GM21529 (cell line): ENCODE measurements around the gene PPFIA4.

Experiments
- ATAC-seq: cut with Tn5 transposase; IDR thresholded peaks from one replicate; pipeline ENCODE4 v1.9.1; 2021; ENCODE audit not compliant: unreplicated experiment

PPFIA4 gene

DNA sequence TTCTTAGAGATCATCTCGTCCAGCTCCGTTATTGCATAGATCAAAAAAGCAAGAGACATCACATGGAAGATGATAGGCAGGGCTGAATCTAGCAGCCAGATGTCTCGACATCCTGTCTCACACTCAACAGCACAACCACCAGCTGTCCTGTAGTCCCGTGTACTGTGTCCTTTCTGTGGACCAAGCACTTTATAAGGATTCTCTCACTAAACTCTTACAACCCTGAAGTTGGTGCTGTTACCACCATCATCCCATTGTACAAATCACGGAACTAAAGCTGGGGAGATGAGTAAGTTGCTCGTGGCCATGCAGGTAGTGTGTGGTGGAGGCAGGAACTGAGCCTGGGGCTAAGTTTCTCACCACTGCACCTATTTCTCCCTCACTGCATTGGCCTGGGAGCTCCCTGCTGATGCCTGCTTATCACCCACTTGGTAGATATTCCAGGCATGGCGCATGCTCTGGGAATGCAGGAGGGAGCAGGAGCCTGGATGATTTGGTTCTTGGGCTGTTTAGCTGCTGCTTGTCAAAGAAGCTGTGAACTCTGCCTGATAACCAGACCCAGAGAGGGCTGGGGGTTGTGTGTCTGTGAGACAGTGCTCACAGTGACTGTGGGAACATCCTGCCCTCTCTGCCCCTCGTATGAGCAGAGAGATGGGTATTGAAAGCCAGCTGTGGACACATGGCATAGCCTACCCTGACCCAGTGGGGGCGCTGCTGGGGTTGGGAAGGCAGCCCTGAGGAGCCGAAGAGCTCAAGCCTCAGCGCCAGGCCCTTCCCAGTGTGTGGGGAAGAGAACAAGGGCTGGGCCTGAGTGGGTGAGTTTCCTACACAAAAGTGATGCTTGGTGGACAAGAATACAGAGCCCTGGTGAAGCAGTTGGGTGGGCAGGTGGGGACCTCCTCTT, 13.6 kb downstream of the PPFIA4 start:
- ATAC-seq, result no peak

DNA sequence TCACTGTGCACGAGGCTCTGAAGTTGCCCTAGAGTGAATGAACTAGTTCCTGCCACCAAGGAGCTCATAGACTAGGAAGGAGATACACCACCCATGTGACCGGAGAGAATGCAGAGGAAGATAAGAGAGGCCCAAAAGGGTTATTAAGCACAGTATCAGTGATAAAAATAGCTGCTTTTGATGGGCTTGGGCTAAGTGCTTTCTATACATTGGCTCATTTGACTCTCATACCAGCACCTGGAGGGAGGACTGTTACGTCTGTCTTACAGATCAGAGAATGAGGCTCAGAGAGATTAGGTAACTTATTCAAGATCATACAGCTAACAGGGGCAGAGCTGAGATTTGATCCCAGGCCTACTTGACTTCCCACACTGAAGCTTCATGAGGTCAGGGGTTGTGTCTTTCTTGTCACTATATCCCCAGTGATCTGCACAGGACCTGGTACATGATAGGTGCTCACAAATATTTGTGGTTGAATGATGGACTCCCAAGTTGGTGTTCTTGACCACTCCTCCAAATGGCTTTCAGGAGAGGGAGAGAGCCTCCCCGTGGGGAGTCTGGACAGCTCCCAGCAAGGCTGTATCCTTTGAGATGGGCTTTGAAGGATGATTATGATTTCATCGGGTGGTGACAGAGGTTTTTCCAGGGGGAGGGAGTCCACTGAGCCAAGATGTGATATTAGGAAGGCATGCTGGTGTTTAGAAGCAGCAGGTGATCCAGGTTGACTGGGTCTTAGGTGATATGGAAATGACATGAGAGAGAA, 14.4 kb downstream of the PPFIA4 start:
- no peak for ATAC-seq

DNA sequence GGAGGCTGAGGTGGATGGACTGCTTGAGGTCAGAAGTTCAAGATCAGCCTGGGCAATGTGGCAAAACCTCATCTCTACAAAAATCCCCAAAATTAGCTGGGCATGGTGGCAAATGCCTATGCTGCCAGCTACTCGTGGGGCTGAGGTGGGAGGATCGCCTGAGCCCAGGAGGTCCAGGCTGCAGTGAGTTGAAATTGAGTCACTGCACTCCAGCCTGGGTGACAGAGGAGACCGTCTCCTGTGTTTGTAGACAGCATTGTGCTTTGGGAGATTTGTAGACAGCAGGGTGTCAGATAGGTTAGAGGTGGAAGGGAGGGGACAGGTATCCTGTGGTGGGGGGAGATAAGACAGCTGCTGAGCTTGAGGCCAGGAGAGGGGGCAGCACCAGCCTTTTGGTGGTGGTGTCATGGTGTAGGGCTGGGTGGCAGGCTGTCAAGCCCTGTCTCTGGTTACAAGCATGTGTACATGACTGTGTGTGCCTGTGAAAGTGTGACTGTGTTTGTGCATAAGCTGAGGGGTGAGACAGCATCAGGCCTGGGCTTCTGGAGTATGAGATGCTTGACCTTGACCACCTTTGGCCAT, 15.2 kb downstream of the PPFIA4 start:
- no peak for ATAC-seq

DNA sequence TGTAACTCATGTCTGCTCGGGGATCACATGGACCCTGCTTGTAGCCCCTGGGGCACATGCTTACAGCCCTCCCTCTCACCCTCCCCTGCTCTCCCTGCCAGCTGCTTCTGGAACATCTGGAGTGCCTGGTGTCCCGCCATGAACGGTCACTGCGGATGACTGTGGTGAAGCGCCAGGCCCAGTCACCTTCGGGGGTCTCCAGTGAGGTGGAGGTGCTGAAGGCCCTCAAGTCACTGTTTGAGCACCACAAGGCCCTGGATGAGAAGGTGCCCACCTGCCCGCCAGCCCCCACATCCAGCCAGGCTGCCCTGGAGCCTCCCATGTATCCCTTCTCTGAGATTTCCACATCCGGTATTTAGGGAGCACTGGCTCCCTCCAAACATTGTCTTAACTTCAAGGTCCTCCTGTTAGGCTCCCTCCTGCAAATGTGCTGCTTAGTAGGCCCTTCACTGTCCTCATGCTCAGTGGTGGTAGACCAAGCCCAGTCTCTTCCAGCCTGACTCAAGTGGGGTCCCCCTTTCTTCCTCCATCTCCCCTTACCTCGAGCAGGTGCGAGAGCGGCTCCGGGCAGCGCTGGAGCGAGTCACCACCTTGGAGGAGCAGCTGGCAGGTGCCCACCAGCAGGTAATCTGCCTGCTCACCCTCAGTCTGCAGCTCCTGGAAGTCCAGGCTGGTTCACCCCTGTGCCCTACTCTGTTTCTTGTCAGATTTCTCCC, 17.7 kb downstream of the PPFIA4 start:
- no peak for ATAC-seq

DNA sequence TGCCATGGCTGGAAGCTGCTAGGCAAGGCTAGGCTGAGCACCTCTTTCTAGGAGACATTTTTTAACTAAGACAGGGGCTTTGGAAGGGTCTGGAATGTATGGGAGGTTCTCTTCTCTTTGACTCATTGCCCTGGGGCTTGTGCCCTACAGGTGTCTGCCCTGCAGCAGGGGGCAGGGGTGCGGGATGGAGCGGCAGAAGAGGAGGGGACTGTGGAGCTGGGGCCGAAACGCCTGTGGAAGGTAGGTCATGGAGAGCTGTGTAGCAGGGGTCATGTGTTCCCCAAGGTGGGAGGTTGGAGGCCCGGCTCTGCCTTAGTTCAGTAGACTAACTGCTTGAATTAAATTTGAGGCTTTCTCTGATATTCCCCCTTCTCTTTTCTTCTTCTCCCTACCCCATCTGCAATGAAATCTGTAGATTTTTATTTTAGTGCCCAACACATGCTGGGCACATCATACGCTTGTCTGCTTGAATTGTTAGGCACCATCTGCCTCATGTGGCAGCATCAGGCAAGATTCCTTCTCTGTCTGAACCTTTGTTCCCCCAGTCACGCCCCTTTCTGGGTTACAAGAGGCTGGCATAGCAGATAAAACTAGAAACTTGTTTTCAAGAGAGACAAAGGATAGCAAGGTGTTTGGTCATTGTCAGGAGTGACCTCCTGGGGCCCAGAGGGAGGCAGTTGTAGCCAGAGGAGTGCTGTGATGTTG, 18.4 kb downstream of the PPFIA4 start:
- ATAC-seq, result no peak

DNA sequence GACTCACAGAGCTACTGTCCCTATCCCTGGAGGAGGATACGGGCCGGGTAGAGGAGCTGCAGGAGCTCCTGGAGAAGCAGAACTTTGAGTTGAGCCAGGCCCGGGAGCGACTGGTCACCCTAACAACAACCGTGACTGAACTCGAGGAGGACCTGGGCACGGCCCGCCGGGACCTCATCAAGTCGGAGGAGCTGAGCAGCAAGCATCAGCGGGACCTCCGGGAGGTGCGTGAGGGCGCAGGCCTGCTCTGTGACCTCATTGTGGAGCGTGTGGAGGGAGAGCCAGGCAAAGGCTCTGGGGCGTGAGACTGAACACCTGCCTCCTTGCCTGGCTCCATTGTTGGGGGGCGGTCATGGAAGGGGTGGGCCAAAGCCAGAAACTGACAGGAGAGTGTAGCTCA, 19.0 kb downstream of the PPFIA4 start:
- ATAC-seq, result no peak

DNA sequence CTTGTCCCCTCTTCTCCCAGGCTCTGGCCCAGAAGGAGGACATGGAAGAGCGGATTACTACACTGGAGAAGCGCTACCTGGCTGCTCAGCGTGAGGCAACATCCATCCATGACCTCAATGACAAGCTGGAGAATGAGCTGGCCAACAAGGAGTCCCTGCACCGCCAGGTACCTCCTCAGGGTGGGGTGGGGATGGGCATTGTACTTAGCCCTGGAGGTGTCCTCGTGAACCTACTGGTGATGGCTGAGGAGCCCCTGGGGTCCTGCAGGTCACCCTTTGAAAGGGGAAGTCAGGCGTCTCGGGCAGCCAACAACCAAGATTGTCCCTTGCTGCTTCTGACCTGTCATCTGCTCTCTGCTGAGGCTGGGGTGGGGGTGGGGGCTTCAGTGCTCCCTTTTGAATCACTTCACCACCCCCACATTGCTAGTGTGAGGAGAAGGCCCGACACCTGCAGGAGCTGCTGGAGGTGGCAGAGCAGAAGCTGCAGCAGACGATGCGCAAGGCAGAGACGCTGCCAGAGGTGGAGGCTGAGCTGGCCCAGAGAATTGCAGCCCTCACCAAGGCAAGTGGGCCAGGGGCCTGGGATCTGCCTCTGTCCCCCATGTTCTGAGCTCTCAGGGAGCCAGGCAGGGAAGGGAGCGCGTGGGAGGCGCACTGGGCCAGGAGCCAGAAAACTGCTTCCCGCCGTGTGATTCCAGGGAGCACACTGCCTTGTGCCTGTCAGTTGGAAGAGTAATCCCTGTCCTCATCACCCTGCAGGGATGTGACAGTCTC, 19.7 kb downstream of the PPFIA4 start:
- ATAC-seq, result no peak

DNA sequence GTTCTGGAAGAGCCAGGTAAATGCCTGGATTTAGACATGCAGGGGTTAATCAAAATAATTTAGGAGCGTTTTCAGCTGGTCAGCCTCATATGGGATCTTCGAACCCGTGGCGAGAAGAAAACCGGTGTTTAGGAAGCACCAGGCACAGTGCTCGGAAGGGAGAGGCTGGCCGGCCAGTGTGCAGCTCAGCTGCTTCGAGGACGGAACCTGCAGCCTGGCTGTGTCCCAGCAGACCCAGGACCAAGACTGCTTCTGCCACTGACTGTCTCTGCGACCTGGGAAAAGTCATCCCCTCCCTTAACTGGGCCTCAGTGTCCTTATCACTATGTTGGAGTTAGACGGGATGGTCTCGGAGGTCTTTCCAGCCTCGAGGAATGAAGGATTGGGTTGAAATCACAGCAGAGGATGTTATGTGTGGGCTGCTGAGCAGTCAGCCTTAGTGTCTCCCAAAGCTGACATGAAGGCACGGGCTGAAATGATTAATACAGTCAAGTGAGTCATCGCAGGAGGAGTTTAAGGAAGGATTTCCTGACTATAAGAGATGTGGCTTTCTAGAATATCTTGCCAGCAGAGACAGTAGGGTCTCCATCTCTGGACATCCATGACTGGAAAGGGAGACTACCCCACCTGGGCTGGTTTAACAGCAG, 20.8 kb downstream of the PPFIA4 start:
- ATAC-seq, result no peak

DNA sequence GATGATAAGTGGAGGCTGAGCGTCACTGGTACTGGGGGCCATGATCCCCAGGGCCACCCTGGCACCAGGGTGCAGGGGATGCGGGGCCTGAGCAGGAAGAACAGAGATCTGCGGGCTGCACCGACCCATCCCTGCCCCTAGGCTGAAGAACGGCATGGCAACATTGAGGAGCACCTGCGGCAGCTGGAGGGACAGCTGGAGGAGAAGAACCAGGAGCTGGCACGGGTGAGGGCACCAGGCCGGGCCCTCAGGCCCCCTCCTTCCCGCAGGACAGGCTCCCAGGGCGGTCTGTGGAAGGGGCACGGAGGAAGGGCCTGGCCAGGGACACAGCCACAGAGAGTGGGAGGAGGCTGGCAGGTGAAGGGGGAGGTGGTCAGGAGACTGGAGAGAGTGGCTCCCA, 21.8 kb downstream of the PPFIA4 start:
- no peak for ATAC-seq

DNA sequence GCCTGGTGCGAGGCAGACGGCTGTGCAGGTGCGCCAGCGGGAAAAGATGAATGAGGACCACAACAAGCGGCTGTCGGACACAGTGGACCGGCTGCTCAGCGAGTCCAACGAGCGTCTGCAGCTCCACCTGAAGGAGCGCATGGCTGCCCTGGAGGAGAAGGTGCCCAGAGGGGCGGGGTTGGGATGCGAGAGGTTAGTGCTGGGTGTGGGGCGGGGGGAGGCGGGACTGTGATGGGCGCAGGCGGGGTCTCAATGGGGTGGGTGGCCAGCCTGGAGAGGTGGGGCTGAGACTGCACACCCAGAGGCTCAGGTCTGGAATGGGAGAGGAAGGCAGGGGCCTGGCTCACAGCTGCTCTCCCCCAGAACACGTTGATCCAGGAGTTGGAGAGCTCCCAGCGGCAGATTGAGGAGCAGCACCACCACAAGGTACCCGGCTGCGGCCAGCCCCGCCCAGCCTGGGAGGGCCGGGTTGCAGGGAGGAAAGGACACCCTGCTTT, 22.3 kb downstream of the PPFIA4 start:
- no peak for ATAC-seq

DNA sequence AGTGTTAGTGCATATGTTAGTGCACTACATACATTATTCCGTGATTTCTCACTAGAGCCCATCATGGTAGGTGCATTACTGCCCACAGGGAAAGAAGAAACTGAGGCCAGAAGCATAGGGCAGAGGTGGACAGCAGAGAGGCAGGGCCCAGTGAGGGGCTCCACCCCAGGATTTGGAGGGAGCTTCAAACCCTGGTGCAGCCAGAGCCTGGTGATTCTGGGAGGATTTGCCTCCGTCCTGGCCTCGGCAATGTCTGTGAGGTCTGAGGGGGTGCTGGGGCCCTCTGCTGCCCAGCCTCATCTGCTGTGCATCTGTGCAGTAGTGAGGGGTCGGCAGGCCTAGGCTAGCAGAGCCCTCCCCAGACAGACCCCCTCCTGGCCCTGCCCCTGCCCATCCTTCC, 22.8 kb downstream of the PPFIA4 start:
- ATAC-seq, result no peak

DNA sequence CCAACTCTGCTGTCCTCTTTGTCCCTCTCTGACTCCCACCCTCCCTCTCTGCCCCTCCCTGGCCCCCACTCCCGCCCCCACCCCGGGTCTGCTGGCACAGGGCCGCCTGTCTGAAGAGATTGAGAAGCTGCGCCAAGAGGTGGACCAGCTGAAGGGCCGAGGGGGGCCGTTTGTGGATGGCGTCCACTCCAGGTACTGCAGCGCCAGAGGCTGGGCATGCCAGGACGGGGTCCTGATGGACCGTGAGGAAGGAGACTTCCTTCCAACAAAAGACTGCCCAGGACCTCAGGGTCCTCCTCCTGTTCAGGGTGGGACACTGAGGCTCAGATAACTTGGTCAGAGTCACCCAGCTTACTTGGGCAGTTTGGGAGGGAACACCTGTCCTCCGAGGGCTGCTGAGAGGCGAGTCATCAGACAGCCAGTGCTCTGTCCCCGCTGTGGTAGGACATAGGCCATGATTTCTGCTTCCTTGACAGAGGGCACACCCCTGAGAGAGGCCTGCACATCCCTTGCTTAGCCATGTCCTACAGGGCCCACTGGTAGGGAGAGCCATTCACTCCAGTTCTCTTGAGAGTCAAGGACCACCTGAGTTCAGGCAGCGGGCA, 23.4 kb downstream of the PPFIA4 start:
- ATAC-seq, result no peak

DNA sequence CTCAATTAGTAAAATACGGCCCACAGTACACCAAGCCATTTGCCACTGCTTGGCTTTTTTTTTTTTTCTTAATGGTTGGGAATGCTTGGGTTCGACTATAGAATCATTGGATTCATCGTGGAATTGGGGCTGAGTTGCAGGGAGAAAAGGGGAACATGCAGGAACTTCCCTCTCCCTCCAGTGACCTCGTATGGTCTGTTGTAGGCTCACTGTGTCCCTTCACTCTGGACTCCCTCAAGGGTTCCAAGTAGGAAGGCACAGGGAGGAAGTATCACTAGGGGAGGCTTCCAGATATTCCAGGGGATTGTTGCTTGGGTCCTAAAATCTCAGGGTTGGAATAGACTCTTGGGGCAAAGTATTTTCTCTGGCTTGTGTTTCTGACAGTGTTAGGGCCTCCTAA, 24.5 kb downstream of the PPFIA4 start:
- no peak for ATAC-seq

DNA sequence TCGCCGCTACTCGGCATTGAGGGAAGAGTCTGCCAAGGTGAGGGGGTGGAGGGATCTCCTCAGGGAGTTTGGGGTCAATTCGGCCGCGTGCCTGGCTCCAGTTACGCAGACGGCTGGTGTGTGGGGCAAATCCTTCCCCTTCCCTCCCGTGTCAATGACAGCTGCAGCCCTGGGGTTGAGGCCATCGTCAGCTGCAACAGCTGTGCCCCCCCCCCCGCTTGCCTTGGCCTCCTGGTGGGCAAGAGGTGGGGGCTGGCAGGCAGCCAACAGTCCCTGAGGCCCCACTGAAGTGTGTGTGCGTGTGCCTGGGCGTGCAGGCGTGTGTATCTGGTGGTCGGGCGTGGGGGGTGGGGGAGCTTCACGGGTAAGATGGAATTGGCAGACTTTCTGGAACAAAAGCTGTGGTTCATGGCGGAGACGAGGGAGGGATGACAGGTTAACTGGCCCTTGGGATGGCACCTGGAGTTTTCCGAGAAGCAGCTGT, 25.6 kb downstream of the PPFIA4 start:
- ATAC-seq, result no peak

DNA sequence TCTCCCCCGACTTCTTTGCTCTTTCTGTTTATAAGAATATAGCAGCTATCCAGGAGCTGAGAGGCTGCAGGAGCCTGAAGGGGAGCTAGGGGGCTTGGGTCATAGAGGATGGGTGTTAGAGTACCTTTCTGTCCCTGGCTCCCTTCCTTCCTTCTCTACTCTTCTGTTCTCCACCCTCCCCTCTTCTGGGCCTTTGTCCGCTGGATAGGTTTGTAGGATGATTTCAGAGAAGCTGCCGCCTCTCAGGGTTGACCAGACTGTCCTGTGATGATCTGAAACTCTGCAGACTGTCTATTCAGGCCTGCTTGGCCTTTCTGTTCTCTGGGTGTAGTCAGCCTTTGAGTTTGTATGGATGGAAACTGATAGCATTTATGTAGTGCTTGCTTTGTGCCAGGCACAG, 26.3 kb downstream of the PPFIA4 start:
- ATAC-seq, result no peak

DNA sequence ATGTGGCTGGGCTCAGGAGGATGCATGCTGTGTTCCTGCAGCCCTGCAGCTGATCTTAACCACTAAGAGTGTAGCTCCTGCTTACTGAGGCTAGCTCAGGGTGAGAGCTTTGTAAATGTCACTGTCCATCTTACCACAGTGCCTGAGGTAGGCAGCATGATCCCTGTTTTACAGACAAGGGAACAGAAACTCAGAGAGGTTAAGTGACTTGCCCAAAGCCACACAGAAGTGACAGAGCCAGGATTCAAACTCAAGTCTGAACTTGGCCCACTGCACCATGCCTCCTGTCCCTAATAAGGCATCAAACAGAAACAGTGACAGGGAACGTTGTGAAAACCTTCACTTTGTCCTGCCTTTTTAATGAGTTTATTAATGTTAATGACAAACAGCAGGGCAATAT, 27.9 kb downstream of the PPFIA4 start:
- ATAC-seq, result no peak

DNA sequence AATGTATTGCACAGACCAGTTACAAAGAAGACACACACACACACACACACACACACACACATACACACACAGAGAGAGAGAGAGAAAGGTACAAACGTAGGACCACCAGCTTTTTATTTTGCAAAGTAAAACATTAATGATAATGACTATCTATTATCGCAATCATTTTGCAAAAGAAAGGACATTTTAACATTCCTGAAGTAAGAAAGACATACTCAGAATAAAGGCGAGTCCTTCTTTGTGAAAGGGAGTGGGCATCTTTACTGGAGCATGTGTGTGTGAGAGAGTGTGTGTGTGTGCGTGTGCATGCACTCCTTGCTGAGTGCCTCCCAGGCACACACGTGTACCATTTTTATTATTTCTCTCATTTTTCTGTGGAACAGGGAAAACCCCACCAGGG, 28.4 kb downstream of the PPFIA4 start:
- ATAC-seq, result no peak

DNA sequence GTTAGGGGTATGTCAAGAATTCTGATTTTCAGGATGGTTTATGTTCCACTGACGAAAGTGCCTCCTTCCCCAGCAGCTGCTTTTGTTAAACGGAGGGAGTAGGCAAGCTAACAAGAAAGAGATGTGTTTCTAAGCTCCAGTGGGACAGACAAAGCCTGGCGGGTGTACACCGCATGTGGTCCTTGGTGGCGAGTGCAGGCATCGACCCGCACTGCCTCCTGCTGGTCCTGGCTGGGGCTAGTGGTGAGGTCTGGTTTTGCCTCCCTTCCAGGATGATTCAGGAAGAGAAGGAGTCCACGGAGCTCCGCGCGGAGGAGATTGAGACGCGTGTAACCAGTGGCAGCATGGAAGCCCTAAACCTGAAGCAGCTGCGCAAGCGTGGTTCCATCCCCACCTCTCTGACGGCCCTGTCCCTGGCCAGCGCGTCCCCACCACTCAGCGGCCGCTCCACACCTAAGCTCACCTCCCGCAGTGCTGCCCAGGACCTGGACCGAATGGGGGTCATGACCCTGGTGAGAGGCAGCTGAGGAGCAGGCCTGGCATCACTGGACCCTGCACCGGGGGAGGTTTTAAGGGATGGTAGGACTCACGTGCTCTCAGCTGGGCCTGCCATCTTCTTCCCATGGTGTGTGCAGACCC, 29.0 kb downstream of the PPFIA4 start:
- ATAC-seq, result no peak
